OCI-LY1 (cell line): ENCODE results near the gene GALNT9.

Experiments used
- EZH2 ChIP-seq: fragments of 200-600 bp; sonication (generic), shearing (Covaris generic); IDR thresholded peaks from 2 replicates; pipeline ENCODE4 v1.8.0; 2017; ENCODE audit warnings: borderline replicate concordance, mixed run types, mild to moderate bottlenecking, antibody characterized with exemption, low read length, moderate library complexity, mixed read lengths
- TF ChIP-seq, protein P1 (sequence below): fragments of 200-600 bp; sonication (generic), shearing (Covaris generic); IDR thresholded peaks from 2 replicates; pipeline ENCODE4 v1.5.1; 2017; ENCODE audit warnings: mild to moderate bottlenecking, antibody characterized with exemption, low read length, moderate library complexity, mixed read lengths

DNA sequence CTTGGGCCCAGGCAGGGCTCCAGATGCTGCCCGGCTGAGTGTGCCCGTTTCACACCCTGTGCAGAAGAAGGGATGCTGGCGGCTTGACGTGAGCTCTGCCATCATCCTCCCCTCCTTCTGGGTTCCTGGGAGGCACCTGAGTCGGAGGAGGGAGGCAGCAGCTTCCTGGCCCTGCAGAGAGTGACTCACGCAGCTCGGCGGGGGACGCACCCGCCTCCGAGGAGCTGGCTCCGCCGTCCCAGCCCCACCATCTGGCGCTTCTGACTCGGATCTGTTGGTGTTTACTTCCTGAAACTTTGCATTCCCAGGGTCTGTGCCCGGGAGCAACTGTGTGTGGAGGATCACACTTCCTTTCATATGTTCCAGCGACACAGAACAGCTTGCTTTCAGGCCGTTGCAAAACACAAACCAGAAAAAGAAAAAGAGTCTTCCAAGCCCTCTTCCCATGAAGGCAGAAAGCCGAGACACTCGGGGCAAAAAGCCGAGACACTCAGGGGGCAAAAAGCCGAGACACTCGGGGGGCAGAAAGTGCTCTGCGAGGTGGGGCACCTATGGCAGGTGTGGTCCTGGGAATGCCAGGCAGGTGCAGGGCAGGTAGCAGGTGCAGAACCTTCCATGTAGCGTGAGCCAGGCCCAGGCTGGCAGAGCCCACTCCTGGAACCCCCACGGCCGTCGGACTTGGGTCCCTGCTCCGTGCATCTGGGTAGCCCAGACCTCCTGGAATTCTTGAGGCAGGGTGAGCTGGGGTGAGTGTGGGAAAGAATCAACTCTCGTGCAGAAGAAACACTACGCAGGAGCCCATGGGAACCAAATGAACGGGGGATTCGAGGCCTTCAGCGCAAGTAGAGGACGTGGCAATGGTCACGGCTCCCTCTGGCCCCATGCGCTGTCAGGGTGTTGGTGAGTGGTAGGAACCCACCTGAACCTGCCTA is 27.6 kb upstream of the GALNT9 start:
- TF ChIP-seq, protein P1, sequence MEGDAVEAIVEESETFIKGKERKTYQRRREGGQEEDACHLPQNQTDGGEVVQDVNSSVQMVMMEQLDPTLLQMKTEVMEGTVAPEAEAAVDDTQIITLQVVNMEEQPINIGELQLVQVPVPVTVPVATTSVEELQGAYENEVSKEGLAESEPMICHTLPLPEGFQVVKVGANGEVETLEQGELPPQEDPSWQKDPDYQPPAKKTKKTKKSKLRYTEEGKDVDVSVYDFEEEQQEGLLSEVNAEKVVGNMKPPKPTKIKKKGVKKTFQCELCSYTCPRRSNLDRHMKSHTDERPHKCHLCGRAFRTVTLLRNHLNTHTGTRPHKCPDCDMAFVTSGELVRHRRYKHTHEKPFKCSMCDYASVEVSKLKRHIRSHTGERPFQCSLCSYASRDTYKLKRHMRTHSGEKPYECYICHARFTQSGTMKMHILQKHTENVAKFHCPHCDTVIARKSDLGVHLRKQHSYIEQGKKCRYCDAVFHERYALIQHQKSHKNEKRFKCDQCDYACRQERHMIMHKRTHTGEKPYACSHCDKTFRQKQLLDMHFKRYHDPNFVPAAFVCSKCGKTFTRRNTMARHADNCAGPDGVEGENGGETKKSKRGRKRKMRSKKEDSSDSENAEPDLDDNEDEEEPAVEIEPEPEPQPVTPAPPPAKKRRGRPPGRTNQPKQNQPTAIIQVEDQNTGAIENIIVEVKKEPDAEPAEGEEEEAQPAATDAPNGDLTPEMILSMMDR = no peak
- TF ChIP-seq EZH2 = no peak
